ENCODE data around the gene EXOC4. TPM values are rescaled to one million over a fixed set of nuclear protein-coding genes. Genes with fewer than 3 reads are reported as not detected.
"Not testable (repeated sequence)": the region's sequence is repeated elsewhere in the genome, so short reads cannot be mapped to it uniquely, and the experiment has no call there.

Gene EXOC4
- total RNA-seq, 2 donors from 2014 or later = 106 to 115 TPM

GRCh38 chr7:133987582-133987981, 734.7 kb downstream of the EXOC4 start:
- H3K36me3 Mint-ChIP-seq (ENCODE audit: low read depth) = peaks cover 7% of the 10 kb centered on the region

GRCh38 chr7:133993547-133993946, 740.7 kb downstream of the EXOC4 start:
- 70% methylated on average over 1 of the region's 1 CpG; no CpG with 5 or more reads in 1 of the 2 experiments for WGBS, 2 experiments (ENCODE audit: insufficient coverage in 1 of 2, insufficient read length in 1 of 2)
- Histone ChIP-seq H3K4me1 (ENCODE audit: control insufficient read depth, insufficient read depth, low read length) (no peaks in the 10 kb centered on the region), H3K4me3 (ENCODE audit: low read length) (no peak overlapping the region), H3K9ac (ENCODE audit: extremely low read depth, low read length, poor library complexity, severe bottlenecking) (no peak overlapping the region), H3K27ac (ENCODE audit: low read depth, low read length) (no peak overlapping the region), H3K27me3 (ENCODE audit: control insufficient read depth, insufficient read depth, low read length, poor library complexity, severe bottlenecking) (no peaks in the 10 kb centered on the region), H3K9me3 (ENCODE audit: control insufficient read depth, low read length) (peaks cover 1% of the 10 kb centered on the region), H3K36me3 (ENCODE audit: control insufficient read depth, insufficient read depth, low read length) (peaks cover 6% of the 10 kb centered on the region)
- Mint-ChIP-seq H3K27ac (no peak overlapping the region), H3K4me1 (peaks cover 3% of the 10 kb centered on the region), H3K9me3 (no peaks in the 10 kb centered on the region), H3K27me3 (ENCODE audit: insufficient read depth) (no peaks in the 10 kb centered on the region), H3K4me3 (no peak overlapping the region), H3K36me3 (ENCODE audit: low read depth) (peaks cover 13% of the 10 kb centered on the region)
- DNase-seq = no peak
- no peak for TF ChIP-seq CTCF (conservative IDR thresholded peaks at IDR 0.05)

More at GRCh38 chr7:133987582-133987981, 734.7 kb downstream of the EXOC4 start:
- no peak overlapping the region for H3K27ac ChIP-seq (ENCODE audit: low read depth, low read length)
- H3K4me3 ChIP-seq (ENCODE audit: low read length) = no peak overlapping the region
- peaks cover 23% of the 10 kb centered on the region for H3K9me3 ChIP-seq (ENCODE audit: control insufficient read depth, low read length)
- Mint-ChIP-seq H3K27ac (no peak overlapping the region), H3K9me3 (peaks cover 9% of the 10 kb centered on the region), H3K4me3 (no peak overlapping the region), H3K27me3 (ENCODE audit: insufficient read depth) (no peaks in the 10 kb centered on the region), H3K4me1 (peaks cover 15% of the 10 kb centered on the region)
- DNase-seq = no peak
- H3K4me1 ChIP-seq (ENCODE audit: control insufficient read depth, insufficient read depth, low read length) = no peaks in the 10 kb centered on the region
- H3K9ac ChIP-seq (ENCODE audit: extremely low read depth, low read length, poor library complexity, severe bottlenecking) = no peak overlapping the region
- WGBS, 2 experiments (ENCODE audit: insufficient coverage in 1 of 2, insufficient read length in 1 of 2) = 82% methylated on average over 1 of the region's 2 CpGs; no CpG with 5 or more reads in 1 of the 2 experiments
- no peak for TF ChIP-seq CTCF (conservative IDR thresholded peaks at IDR 0.05)
- no peaks in the 10 kb centered on the region for H3K36me3 ChIP-seq (ENCODE audit: control insufficient read depth, insufficient read depth, low read length)
- no peaks in the 10 kb centered on the region for H3K27me3 ChIP-seq (ENCODE audit: control insufficient read depth, insufficient read depth, low read length, poor library complexity, severe bottlenecking)

GRCh38 chr7:133994100-133994499, 741.2 kb downstream of the EXOC4 start:
- not testable (repeated sequence) for H3K9me3 ChIP-seq (ENCODE audit: control insufficient read depth, low read length); H3K27ac Mint-ChIP-seq; H3K4me1 ChIP-seq (ENCODE audit: control insufficient read depth, insufficient read depth, low read length); H3K9me3 Mint-ChIP-seq; H3K27me3 Mint-ChIP-seq (ENCODE audit: insufficient read depth); H3K4me3 Mint-ChIP-seq; H3K4me3 ChIP-seq (ENCODE audit: low read length); H3K27me3 ChIP-seq (ENCODE audit: control insufficient read depth, insufficient read depth, low read length, poor library complexity, severe bottlenecking); H3K4me1 Mint-ChIP-seq; H3K9ac ChIP-seq (ENCODE audit: extremely low read depth, low read length, poor library complexity, severe bottlenecking); H3K27ac ChIP-seq (ENCODE audit: low read depth, low read length); DNase-seq
- H3K36me3 ChIP-seq (ENCODE audit: control insufficient read depth, insufficient read depth, low read length) = peaks cover 10% of the 10 kb centered on the region
- H3K36me3 Mint-ChIP-seq (ENCODE audit: low read depth) = peaks cover 17% of the 10 kb centered on the region
- WGBS, 2 experiments (ENCODE audit: insufficient coverage in 1 of 2, insufficient read length in 1 of 2) = 91 to 93% methylated on average over 4 to 7 of the region's 7 CpGs

GRCh38 chr7:133997463-133997862, 744.6 kb downstream of the EXOC4 start:
- Histone ChIP-seq H3K4me1 (ENCODE audit: control insufficient read depth, insufficient read depth, low read length) (no peaks in the 10 kb centered on the region), H3K27me3 (ENCODE audit: control insufficient read depth, insufficient read depth, low read length, poor library complexity, severe bottlenecking) (no peaks in the 10 kb centered on the region), H3K9me3 (ENCODE audit: control insufficient read depth, low read length) (peaks cover 4% of the 10 kb centered on the region), H3K27ac (ENCODE audit: low read depth, low read length) (no peak overlapping the region), H3K36me3 (ENCODE audit: control insufficient read depth, insufficient read depth, low read length) (peaks cover 10% of the 10 kb centered on the region), H3K4me3 (ENCODE audit: low read length) (no peak overlapping the region), H3K9ac (ENCODE audit: extremely low read depth, low read length, poor library complexity, severe bottlenecking) (no peak overlapping the region)
- H3K27me3 Mint-ChIP-seq (ENCODE audit: insufficient read depth) = no peaks in the 10 kb centered on the region
- no peak for TF ChIP-seq CTCF (conservative IDR thresholded peaks at IDR 0.05)
- peaks cover 17% of the 10 kb centered on the region for H3K36me3 Mint-ChIP-seq (ENCODE audit: low read depth)
- WGBS, 2 experiments (ENCODE audit: insufficient coverage in 1 of 2, insufficient read length in 1 of 2) = 97 to 100% methylated on average over 5 to 6 of the region's 6 CpGs
- no peak overlapping the region for H3K27ac Mint-ChIP-seq
- DNase-seq = no peak
- peaks cover 11% of the 10 kb centered on the region for H3K4me1 Mint-ChIP-seq
- no peak overlapping the region for H3K4me3 Mint-ChIP-seq
- H3K9me3 Mint-ChIP-seq = no peaks in the 10 kb centered on the region
